ENCODE data around the gene SHC3.

The SHC3 gene

GRCh38 chr9:88959727-88960469, 218.7 kb downstream of the SHC3 start:
- no peak for DNase-seq

- no peak for DNase-seq
These were observed 221.1 kb downstream of the SHC3 start for GRCh38 chr9:88957526-88957925.

Data from hypothalamus (tissue), 51 donors.